Left hindlimb (tissue), 1 donor: ENCODE results near the gene CTSV.
"Not testable (repeated sequence)": the region's sequence is repeated elsewhere in the genome, so short reads cannot be mapped to it uniquely, and the experiment has no call there.

Experiments used
- DNase-seq: peaks from one replicate; pipeline ENCODE4 v3.0.0-alpha.2; 2018

The CTSV gene

GRCh38 chr9:97039514-97039860 is 545 bp upstream of the CTSV start:
- DNase-seq, result no peak

GRCh38 chr9:97023505-97023904 is 15.4 kb downstream of the CTSV start:
- not testable (repeated sequence) for DNase-seq

- DNase-seq, result peak; percentile 83
Observed at GRCh38 chr9:97013151-97014132, 25.5 kb downstream of the CTSV start.

GRCh38 chr9:97012617-97013016 is 26.3 kb downstream of the CTSV start:
- not testable (repeated sequence) for DNase-seq

GRCh38 chr9:97002195-97002594 is 36.7 kb downstream of the CTSV start:
- DNase-seq, result not testable (repeated sequence)

- DNase-seq, result not testable (repeated sequence)
Observed at GRCh38 chr9:97001338-97001737, 37.6 kb downstream of the CTSV start.

GRCh38 chr9:97000139-97000787 is 38.7 kb downstream of the CTSV start:
- not testable (repeated sequence) for DNase-seq

GRCh38 chr9:96999733-97000132 is 39.2 kb downstream of the CTSV start:
- DNase-seq, result not testable (repeated sequence)

- DNase-seq, result not testable (repeated sequence)
Observed at GRCh38 chr9:96997009-96997701, 41.8 kb downstream of the CTSV start.

GRCh38 chr9:96994531-96995016 is 44.4 kb downstream of the CTSV start:
- DNase-seq, result not testable (repeated sequence)

- not testable (repeated sequence) for DNase-seq
Observed at GRCh38 chr9:96992303-96992702, 46.6 kb downstream of the CTSV start.

GRCh38 chr9:96989747-96990318 is 49.1 kb downstream of the CTSV start:
- DNase-seq, result not testable (repeated sequence)

- not testable (repeated sequence) for DNase-seq
Observed at GRCh38 chr9:96984887-96985286, 54.1 kb downstream of the CTSV start.

- not testable (repeated sequence) for DNase-seq
Observed at GRCh38 chr9:96984139-96984538, 54.8 kb downstream of the CTSV start.

GRCh38 chr9:96983496-96984122 is 55.3 kb downstream of the CTSV start:
- not testable (repeated sequence) for DNase-seq
